Measurements from ENCODE around the gene JAKMIP1. TPM values are rescaled to one million over a fixed set of nuclear protein-coding genes. Genes with fewer than 3 reads are reported as not detected.

Gene JAKMIP1
- total RNA-seq, 1 donor from 2014 or later: 5.5 TPM

- no peak for DNase-seq (ENCODE audit: low spot score)
- peaks cover 14% of the 10 kb centered on the region for H3K4me1 ChIP-seq
- no peaks in the 10 kb centered on the region for H3K9me3 ChIP-seq (ENCODE audit: low read depth)
- H3K9ac ChIP-seq: no peak overlapping the region
- H2AFZ ChIP-seq (replicated peaks): no peak overlapping the region
- H3K4me3 ChIP-seq: no peak overlapping the region
- no peaks in the 10 kb centered on the region for H3K36me3 Mint-ChIP-seq
- H3K4me2 ChIP-seq: no peak overlapping the region
- peaks cover 9% of the 10 kb centered on the region for H3K27me3 Mint-ChIP-seq (ENCODE audit: insufficient read depth, low read depth)
- no peaks in the 10 kb centered on the region for H4K20me1 ChIP-seq (ENCODE audit: low read depth)
- H3F3A ChIP-seq (ENCODE audit: low read depth): peaks cover 10% of the 10 kb centered on the region
- H3K36me3 ChIP-seq: no peaks in the 10 kb centered on the region
- no peak for TF ChIP-seq EZH2 (IDR thresholded peaks at IDR 0.05)
- no peak for TF ChIP-seq EZH2phosphoT487 (IDR thresholded peaks at IDR 0.05)
- TF ChIP-seq, protein P1, sequence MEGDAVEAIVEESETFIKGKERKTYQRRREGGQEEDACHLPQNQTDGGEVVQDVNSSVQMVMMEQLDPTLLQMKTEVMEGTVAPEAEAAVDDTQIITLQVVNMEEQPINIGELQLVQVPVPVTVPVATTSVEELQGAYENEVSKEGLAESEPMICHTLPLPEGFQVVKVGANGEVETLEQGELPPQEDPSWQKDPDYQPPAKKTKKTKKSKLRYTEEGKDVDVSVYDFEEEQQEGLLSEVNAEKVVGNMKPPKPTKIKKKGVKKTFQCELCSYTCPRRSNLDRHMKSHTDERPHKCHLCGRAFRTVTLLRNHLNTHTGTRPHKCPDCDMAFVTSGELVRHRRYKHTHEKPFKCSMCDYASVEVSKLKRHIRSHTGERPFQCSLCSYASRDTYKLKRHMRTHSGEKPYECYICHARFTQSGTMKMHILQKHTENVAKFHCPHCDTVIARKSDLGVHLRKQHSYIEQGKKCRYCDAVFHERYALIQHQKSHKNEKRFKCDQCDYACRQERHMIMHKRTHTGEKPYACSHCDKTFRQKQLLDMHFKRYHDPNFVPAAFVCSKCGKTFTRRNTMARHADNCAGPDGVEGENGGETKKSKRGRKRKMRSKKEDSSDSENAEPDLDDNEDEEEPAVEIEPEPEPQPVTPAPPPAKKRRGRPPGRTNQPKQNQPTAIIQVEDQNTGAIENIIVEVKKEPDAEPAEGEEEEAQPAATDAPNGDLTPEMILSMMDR (IDR thresholded peaks at IDR 0.05): no peak
- no peaks in the 10 kb centered on the region for H3K27me3 ChIP-seq
- H3K9me3 Mint-ChIP-seq: peaks cover 2% of the 10 kb centered on the region
- no peak overlapping the region for H3K27ac Mint-ChIP-seq
- H3K27ac ChIP-seq: no peak overlapping the region
- H3K4me1 Mint-ChIP-seq: peaks cover 16% of the 10 kb centered on the region
- no peaks in the 10 kb centered on the region for H3K79me2 ChIP-seq (ENCODE audit: low read depth)
- no peak overlapping the region for H3K4me3 Mint-ChIP-seq
These were observed 131.4 kb downstream of the JAKMIP1 start for GRCh38 chr4:6068986-6069385.

DNA sequence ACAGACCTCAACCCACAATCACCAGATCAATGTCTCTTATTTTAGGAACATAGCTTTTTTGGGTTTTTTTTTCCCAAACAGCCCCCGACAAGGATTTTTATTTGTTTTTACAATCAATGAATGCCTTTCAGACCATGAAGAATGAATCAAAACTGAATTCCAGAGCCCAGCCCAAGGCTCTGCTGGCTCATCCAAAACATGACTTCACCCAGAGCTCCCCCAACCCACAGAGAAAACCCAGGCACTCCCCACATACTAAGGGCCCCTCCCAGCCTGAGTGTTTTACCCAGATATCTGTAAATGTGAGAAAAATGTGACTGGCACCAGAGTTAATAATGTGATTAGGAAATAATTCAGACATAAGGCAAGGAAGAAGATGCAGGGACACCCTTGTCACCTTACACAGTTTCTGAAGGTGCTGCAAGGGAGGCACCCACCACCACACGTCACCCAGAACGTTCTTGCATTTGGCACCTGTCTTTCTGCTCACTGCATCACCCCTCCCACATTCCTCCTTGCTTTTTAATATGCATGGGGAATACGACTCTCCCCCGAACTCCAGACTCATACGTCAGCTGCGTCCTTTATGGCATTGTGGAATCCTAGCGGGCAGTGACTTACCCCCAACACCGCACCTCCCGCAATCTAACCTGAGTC, 134.3 kb downstream of the JAKMIP1 start:
- no peak for DNase-seq (ENCODE audit: low spot score)
- no peak overlapping the region for H3K27ac ChIP-seq
- no peaks in the 10 kb centered on the region for H3F3A ChIP-seq (ENCODE audit: low read depth)
- H3K9ac ChIP-seq: no peak overlapping the region
- H3K4me1 ChIP-seq: no peaks in the 10 kb centered on the region
- no peak overlapping the region for H3K27ac Mint-ChIP-seq
- no peaks in the 10 kb centered on the region for H3K36me3 ChIP-seq
- H3K9me3 Mint-ChIP-seq: peaks cover 2% of the 10 kb centered on the region
- peaks cover 4% of the 10 kb centered on the region for H3K4me1 Mint-ChIP-seq
- H3K9me3 ChIP-seq (ENCODE audit: low read depth): no peaks in the 10 kb centered on the region
- H2AFZ ChIP-seq (replicated peaks): no peak overlapping the region
- no peaks in the 10 kb centered on the region for H3K79me2 ChIP-seq (ENCODE audit: low read depth)
- no peaks in the 10 kb centered on the region for H3K36me3 Mint-ChIP-seq
- H3K27me3 ChIP-seq: no peaks in the 10 kb centered on the region
- no peak for TF ChIP-seq EZH2phosphoT487 (IDR thresholded peaks at IDR 0.05)
- no peak for TF ChIP-seq EZH2 (IDR thresholded peaks at IDR 0.05)
- TF ChIP-seq, protein P1 (IDR thresholded peaks at IDR 0.05): no peak
- H3K27me3 Mint-ChIP-seq (ENCODE audit: insufficient read depth, low read depth): peaks cover 9% of the 10 kb centered on the region
- H3K4me3 Mint-ChIP-seq: no peak overlapping the region
- no peak overlapping the region for H3K4me3 ChIP-seq
- no peak overlapping the region for H3K4me2 ChIP-seq
- H4K20me1 ChIP-seq (ENCODE audit: low read depth): no peaks in the 10 kb centered on the region

DNA sequence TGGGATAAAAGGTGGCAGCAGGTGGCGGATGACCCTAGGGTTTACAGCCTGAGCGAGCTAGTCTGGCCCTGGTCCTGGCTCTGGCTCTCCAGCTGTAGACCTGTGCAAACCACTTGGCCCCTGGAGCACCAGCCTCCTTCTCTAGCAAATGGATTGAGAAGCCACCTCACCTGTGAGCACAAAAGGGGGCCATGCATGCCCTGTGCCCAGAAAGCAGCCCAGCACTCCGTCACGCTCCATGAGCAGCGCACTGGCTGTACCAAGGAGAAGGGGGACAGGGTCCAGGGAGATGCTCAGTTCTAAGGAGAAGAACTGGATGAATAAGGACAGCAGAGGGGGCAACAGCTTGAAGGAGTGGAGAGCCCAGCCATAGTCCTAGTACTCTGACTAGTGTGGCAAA, 135.2 kb downstream of the JAKMIP1 start:
- no peaks in the 10 kb centered on the region for H3K27me3 ChIP-seq
- TF ChIP-seq EZH2 (IDR thresholded peaks at IDR 0.05): no peak
- no peak for TF ChIP-seq EZH2phosphoT487 (IDR thresholded peaks at IDR 0.05)
- TF ChIP-seq, protein P1 (IDR thresholded peaks at IDR 0.05): no peak

More for the DNA sequence above, 135.2 kb downstream of the JAKMIP1 start:
- H3K4me3 Mint-ChIP-seq: no peak overlapping the region
- no peak overlapping the region for H3K4me2 ChIP-seq
- no peaks in the 10 kb centered on the region for H3K79me2 ChIP-seq (ENCODE audit: low read depth)
- no peaks in the 10 kb centered on the region for H3K9me3 ChIP-seq (ENCODE audit: low read depth)
- H3K36me3 ChIP-seq: no peaks in the 10 kb centered on the region
- no peaks in the 10 kb centered on the region for H3F3A ChIP-seq (ENCODE audit: low read depth)
- H3K4me3 ChIP-seq: no peak overlapping the region
- DNase-seq (ENCODE audit: low spot score): no peak
- no peaks in the 10 kb centered on the region for H4K20me1 ChIP-seq (ENCODE audit: low read depth)
- peaks cover 9% of the 10 kb centered on the region for H3K27me3 Mint-ChIP-seq (ENCODE audit: insufficient read depth, low read depth)
- no peaks in the 10 kb centered on the region for H3K4me1 ChIP-seq
- H2AFZ ChIP-seq (replicated peaks): no peak overlapping the region
- H3K9ac ChIP-seq: no peak overlapping the region
- no peak overlapping the region for H3K27ac ChIP-seq
- H3K36me3 Mint-ChIP-seq: no peaks in the 10 kb centered on the region
- no peak overlapping the region for H3K27ac Mint-ChIP-seq
- H3K4me1 Mint-ChIP-seq: no peaks in the 10 kb centered on the region
- peaks cover 9% of the 10 kb centered on the region for H3K9me3 Mint-ChIP-seq

Measured in neural progenitor cell (in vitro differentiated cells).